NCI-H2196 treated with DMSO at 0.1 percent for 48 hours (cell line): Measurements from ENCODE around the gene CC2D1B.

Experiments used
- DNase-seq: peaks from one replicate; lab custom pipeline; 2025; ENCODE audit not compliant: unreplicated experiment; lab: John Stamatoyannopoulos, UW

Gene CC2D1B

DNA sequence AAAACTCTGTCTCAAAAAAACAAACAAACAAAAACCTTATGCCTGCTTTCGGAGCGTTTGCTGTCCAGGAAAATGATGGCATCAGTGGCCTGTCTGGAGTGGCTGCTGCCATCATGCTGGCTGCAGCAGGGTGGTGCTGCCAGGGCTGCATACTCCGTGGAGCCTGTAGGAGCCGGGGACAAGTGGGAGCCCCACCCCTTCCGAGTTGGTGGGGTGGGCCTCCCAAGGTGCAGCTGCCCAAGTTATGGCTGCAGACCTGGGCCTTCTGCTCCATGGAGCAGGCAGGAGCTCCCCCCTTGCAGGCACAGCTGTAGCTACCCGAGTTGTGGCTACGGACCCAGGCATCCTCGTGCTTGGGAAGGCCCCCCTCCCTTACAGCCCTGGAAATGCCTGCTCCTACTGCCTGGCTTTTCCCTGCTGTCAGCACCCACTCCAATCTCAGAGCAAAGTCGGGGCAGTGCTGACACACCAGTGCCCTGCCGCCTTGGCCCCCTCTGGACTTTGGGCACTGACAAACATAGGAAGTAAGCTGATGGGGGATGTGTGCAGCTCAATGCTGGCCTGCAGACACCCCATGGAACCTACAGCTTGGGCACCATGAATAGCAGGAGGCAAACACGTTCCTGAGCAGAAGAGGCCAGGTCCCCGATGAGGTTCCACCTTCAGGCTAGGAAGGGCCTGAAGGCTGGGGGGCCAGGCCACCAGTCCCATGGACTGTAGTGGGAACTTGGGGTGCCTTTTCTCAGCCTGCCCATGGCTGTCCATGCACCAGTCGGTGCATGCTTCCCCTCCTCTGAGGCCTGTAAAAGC lies 60.4 kb downstream of the CC2D1B start:
- no peak for DNase-seq
